Measurements from ENCODE around the gene DISC1. TPM values are rescaled to one million over a fixed set of nuclear protein-coding genes. Genes with fewer than 3 reads are reported as not detected.

DISC1 gene
- total RNA-seq, 2 donors from 2014 or later: 2.3 to 7.0 TPM

DNA sequence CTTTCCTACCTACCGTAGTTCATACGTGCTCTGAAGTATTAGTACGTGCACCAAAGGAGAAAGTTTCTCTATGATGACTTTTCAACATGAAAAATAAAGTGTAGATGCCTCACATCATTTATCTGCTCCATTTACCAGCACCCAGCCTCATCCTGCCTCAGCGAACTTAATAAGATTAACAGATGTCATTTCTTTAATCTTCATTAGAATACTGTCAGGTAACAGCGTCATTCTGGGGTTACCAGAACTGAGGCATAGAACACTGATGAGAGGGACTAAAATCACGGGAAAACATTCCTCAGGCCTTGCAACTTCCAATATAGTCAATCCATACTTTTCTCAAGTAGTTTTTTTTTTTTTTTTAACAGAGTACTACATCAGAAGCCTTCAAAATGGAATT is 43.2 kb upstream of the DISC1 start:
- WGBS, 2 donors: 86 to 90% methylated on average over 6 of the region's 6 CpGs
- no peaks in the 10 kb centered on the region for H3K4me1 ChIP-seq
- intact Hi-C loops (cut with DNase I): no loop called here

DNA sequence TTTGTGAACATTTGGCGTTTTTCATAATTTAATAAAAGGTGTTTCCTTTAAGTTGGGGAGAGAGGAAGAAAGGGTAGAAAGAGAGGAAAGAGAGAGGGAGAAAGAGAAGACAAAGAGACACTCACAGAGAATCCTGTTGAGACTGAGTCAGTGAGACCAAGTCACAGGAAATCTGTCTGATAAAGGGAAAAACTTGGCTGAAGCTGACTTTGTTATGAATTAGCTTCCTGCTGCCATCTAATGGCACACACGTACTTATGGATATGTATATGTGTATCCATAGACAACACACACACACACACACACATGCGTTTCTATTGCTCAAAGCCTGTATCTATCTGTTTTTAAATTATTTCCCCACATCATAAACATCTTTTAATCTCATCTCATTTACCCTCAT is 42.5 kb upstream of the DISC1 start:
- H3K4me1 ChIP-seq: no peaks in the 10 kb centered on the region
- intact Hi-C loops (cut with DNase I): no loop called here
- no peak overlapping the region for H3K4me3 ChIP-seq
- H3K27ac ChIP-seq: no peak overlapping the region
- H3K27me3 ChIP-seq: no peaks in the 10 kb centered on the region
- no peaks in the 10 kb centered on the region for H3K9me3 ChIP-seq
- 42 to 45% methylated on average over 3 of the region's 3 CpGs for WGBS, 2 donors
- ATAC-seq (no peak), DNase-seq (peak in 1 of 4 donors; percentile 8)
- TF ChIP-seq, protein P1, sequence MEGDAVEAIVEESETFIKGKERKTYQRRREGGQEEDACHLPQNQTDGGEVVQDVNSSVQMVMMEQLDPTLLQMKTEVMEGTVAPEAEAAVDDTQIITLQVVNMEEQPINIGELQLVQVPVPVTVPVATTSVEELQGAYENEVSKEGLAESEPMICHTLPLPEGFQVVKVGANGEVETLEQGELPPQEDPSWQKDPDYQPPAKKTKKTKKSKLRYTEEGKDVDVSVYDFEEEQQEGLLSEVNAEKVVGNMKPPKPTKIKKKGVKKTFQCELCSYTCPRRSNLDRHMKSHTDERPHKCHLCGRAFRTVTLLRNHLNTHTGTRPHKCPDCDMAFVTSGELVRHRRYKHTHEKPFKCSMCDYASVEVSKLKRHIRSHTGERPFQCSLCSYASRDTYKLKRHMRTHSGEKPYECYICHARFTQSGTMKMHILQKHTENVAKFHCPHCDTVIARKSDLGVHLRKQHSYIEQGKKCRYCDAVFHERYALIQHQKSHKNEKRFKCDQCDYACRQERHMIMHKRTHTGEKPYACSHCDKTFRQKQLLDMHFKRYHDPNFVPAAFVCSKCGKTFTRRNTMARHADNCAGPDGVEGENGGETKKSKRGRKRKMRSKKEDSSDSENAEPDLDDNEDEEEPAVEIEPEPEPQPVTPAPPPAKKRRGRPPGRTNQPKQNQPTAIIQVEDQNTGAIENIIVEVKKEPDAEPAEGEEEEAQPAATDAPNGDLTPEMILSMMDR (IDR thresholded peaks at IDR 0.05): peak in 3 of 7 experiments; percentile 14 to 27 (median 17)
- no peak for TF ChIP-seq POLR2A (IDR thresholded peaks at IDR 0.05)
- H3K36me3 ChIP-seq (replicated peaks in 1 of 2; ENCODE audit: insufficient read depth in 1 of 2, low read depth in 2 of 2): no peaks in the 10 kb centered on the region

More for the DNA sequence above, 43.2 kb upstream of the DISC1 start:
- Histone ChIP-seq H3K9me3 (no peaks in the 10 kb centered on the region), H3K27ac (no peak overlapping the region), H3K4me3 (no peak overlapping the region), H3K27me3 (no peaks in the 10 kb centered on the region), H3K36me3 (replicated peaks in 1 of 2; ENCODE audit: insufficient read depth in 1 of 2, low read depth in 2 of 2) (no peaks in the 10 kb centered on the region)
- ATAC-seq: no peak
- DNase-seq: no peak
- TF ChIP-seq, protein P1 (IDR thresholded peaks at IDR 0.05): no peak
- no peak for TF ChIP-seq POLR2A (IDR thresholded peaks at IDR 0.05)

DNA sequence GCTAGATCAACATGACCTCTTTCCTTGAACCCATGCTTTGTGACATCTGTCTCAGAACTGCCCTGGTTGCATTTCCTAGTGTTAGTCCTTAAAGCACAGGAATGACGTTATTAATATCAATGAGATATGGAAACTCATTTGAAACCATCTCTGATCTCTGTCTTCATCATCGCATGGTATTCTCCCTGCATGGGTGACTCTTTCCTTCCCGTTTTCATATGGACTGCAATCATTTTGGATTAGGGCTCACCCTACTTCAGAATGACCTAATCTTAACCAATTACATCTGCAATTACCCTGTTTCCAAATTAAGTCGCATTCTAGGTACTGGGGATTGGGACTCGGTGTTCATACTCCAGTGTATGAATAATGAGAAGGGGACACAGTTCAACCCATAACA is 41.7 kb upstream of the DISC1 start:
- no peak for ATAC-seq
- Histone ChIP-seq H3K4me3 (no peak overlapping the region), H3K27ac (no peak overlapping the region), H3K9me3 (no peaks in the 10 kb centered on the region), H3K4me1 (no peaks in the 10 kb centered on the region), H3K36me3 (replicated peaks in 1 of 2; ENCODE audit: insufficient read depth in 1 of 2, low read depth in 2 of 2) (no peaks in the 10 kb centered on the region), H3K27me3 (no peaks in the 10 kb centered on the region)
- 67 to 88% methylated on average over 4 to 5 of the region's 5 CpGs for WGBS, 2 donors
- no peak for TF ChIP-seq POLR2A (IDR thresholded peaks at IDR 0.05)
- no peak for DNase-seq
- intact Hi-C loops (cut with DNase I): loop anchor here (5.0 kb wide), 1 partner anchor 228 kb away; no protein-coding TSS in a partner anchor

DNA sequence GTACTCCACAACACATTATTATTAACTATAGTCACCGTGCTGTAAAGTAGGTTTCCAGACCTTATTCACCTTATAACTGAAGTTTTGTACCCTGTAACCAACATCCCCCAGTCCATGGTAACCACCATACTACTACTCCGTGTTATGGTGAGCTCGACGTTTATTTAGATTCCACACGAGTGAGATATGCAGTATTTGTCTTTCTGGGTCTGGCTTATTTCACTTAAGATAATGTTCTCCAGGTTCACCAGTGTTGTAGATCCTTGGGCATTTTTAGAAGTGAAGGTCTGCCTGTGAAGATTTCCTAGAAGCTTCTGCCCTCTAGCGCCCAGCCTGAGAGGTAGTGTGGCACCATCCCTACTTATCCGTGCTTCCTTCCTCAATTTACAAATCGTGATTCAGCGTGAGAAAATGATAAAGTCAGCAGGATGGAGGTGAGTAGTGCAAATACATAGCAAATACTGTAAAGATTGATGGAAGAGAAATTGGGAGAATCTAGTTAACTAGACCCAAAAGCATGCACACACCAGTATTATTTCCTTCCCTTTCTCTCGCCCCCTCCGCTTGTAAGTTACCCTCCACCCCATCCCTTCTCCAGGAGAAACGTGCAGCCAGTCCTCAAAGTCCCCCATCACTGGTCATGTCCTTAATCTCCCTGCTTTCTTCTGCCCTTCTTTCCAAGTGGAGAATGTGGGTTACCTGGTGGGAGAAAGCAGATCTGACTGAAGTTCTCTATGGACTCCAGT is 36.0 kb upstream of the DISC1 start:
- H3K36me3 ChIP-seq (replicated peaks in 1 of 2; ENCODE audit: insufficient read depth in 1 of 2, low read depth in 2 of 2): no peaks in the 10 kb centered on the region
- peak; percentile 77 for ATAC-seq
- WGBS, 2 donors: 20 to 21% methylated on average over 12 of the region's 12 CpGs
- no peak overlapping the region for H3K4me3 ChIP-seq
- H3K27me3 ChIP-seq: no peaks in the 10 kb centered on the region
- H3K27ac ChIP-seq: no peak overlapping the region
- TF ChIP-seq POLR2A (IDR thresholded peaks at IDR 0.05): no peak
- TF ChIP-seq, protein P1 (IDR thresholded peaks at IDR 0.05): peak; percentile 55 to 75 (median 68)
- H3K9me3 ChIP-seq: no peaks in the 10 kb centered on the region
- peak; percentile 50 to 66 (median 58) for DNase-seq
- intact Hi-C loops (cut with DNase I): no loop called here
- H3K4me1 ChIP-seq: no peaks in the 10 kb centered on the region

DNA sequence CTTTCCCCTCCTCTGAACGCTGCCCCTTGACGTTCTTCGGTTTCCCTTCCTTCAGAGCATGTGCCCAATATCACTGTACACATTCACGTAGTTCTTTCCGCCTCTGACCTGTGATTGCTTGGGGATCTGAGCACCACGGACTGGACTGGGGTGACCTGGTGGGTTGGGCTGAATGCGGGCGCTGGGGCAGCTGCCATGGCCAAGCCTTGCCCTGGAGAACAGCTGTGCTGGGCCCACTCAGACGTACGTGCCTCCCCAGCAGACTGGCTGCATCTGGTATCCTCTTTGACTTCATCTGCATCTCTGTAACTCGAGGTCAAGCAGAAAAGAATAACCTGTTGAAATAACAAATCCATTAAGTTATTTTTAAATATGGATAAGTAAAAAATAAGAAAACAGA is 35.1 kb upstream of the DISC1 start:
- H3K27me3 ChIP-seq: no peaks in the 10 kb centered on the region
- 71 to 72% methylated on average over 11 of the region's 11 CpGs for WGBS, 2 donors
- no peak for TF ChIP-seq POLR2A (IDR thresholded peaks at IDR 0.05)
- TF ChIP-seq, protein P1 (IDR thresholded peaks at IDR 0.05): no peak
- no peak overlapping the region for H3K27ac ChIP-seq
- no peak for ATAC-seq
- no peaks in the 10 kb centered on the region for H3K36me3 ChIP-seq (replicated peaks in 1 of 2; ENCODE audit: insufficient read depth in 1 of 2, low read depth in 2 of 2)
- no peak for DNase-seq
- intact Hi-C loops (cut with DNase I): no loop called here
- H3K4me3 ChIP-seq: no peak overlapping the region
- no peaks in the 10 kb centered on the region for H3K9me3 ChIP-seq
- no peaks in the 10 kb centered on the region for H3K4me1 ChIP-seq
